RKO (cell line): ENCODE measurements around the gene RAB12.
A peak's percentile ranks its signal among the peaks of the same experiment; 100 is the strongest.
"Not testable (repeated sequence)": the region's sequence is repeated elsewhere in the genome, so short reads cannot be mapped to it uniquely, and the experiment has no call there.

ENCODE experiments used
- DNase-seq: peaks from one replicate; pipeline ENCODE4 v3.0.0-alpha.2; 2016; ENCODE audit warnings: low spot score

Gene RAB12

GRCh38 chr18:8611916-8612576 lies 2.8 kb downstream of the RAB12 start:
- no peak for DNase-seq

GRCh38 chr18:8614875-8615274 lies 5.6 kb downstream of the RAB12 start:
- no peak for DNase-seq

- peak; percentile 67 for DNase-seq
Measured at GRCh38 chr18:8615397-8616027, 6.3 kb downstream of the RAB12 start.

- no peak for DNase-seq
Measured at GRCh38 chr18:8616028-8616401, 6.8 kb downstream of the RAB12 start.

DNA sequence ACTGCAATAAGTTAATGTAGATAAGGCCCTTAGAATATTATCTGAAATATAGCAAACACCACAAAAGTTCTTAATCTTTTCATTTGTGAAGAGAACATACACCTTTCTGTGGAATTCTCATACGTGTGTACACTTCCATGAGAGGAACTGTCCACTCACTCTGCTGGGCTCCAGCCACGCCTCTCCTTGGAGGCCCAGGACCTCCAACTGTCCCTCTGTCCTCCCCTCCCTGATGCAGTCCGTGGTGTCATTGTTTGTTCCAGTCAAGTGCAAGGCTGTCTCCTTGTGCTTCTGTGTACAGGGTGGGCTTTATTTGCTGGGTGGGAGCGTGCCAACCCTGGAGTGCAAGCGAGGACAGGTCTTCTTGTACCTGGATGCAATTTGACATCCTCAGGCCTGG lies 8.7 kb downstream of the RAB12 start:
- DNase-seq = no peak

DNA sequence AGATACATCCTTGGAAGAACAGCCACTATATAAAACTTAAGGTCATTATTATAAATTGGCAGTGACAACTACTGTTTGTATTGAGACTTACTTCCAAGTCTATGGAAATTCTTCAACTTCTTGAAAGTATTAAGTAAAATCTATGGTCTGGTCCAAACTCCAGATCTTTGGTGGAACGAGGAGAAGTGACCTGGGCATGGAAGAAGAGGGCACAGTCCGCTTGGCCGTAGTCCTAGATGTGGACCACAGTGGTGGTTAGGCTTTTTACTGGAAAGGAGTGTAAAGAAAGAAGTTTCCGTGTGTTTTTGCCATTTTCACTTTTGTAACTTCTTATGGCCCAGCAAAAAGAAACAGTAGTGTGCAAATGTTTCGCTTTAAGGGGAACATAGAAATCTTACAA lies 9.8 kb downstream of the RAB12 start:
- no peak for DNase-seq

GRCh38 chr18:8619835-8620577 lies 10.8 kb downstream of the RAB12 start:
- no peak for DNase-seq

DNA sequence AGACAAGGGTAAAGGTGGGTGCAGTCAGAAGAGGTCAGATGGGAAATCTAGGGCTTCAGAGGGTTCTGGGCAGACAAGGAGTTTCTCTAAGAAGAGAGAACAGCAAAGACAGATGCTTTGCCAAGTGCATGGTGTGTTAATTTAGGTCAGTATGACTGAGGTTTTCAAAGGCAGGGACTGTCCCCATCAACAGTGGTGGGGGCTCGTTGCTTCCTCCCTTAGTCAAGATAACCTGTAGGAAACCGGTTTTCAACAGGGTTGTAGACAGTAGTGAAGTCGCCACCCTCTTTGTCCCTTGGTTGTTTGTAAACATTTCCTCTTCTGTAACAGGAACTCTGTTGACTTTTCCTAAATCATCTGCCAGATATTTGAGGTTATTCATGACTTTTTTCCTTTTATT lies 11.6 kb downstream of the RAB12 start:
- DNase-seq = no peak

- not testable (repeated sequence) for DNase-seq
Measured at GRCh38 chr18:8622625-8623024, 13.4 kb downstream of the RAB12 start.

DNA sequence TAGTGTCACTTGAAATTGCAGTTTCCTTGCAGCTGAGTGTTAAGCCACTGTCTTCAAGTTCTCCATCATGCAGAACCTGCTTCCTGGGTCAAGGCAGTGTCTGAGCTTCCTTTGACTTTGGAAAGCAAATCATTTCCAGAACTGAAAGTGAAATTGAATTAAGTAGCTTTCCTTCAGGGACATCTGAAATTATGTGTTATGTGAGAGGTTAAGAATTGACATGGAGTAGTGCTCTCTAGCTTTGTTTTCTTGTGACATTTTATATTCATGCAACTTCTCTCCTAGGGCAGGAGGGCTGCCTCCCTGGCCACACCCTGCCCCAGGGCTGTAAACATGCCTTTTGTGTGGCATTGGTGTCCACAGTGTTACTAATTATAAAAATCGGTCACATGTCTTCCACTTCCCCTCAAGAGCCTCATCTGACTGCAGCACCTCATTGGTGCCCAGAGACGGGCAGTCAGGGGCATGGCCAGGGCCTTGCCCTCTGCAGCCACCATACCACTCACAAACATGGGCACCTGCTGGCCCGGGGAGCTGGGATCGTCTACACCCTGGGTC lies 14.4 kb downstream of the RAB12 start:
- no peak for DNase-seq

DNA sequence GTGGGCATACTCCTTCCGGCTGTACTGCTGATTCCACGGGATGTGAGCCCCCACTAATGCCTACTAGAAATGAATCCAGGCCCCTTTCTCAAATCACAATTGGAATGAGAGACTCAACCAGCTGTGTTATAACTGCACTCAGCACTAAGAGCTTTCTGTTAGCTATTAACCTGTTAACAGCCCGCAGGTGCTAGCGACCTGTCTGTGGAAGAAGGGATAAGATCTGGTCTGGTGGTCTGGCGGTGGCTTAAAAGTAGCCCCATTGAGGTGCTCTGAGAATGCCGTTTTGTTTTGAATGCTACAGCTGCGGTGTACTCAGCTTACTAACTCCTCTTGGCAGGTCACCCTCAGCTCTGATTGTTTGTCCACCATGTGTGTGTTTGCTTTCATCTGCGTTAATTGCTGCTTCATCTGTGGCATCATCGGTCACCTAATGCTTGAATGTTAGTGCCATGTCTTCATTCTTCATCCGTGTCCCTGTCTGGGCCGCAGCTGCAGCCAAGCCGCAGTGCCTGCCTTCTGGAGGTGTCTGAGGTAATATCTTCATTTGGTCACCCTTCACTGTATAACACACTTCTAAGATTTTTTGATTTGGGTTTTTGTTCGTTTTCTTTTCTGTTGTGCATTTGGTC lies 16.3 kb downstream of the RAB12 start:
- DNase-seq = no peak

GRCh38 chr18:8626414-8627106 lies 17.3 kb downstream of the RAB12 start:
- DNase-seq = no peak

GRCh38 chr18:8627107-8627472 lies 17.9 kb downstream of the RAB12 start:
- DNase-seq = no peak

- DNase-seq = no peak
Measured at GRCh38 chr18:8627540-8627939, 18.3 kb downstream of the RAB12 start.

DNA sequence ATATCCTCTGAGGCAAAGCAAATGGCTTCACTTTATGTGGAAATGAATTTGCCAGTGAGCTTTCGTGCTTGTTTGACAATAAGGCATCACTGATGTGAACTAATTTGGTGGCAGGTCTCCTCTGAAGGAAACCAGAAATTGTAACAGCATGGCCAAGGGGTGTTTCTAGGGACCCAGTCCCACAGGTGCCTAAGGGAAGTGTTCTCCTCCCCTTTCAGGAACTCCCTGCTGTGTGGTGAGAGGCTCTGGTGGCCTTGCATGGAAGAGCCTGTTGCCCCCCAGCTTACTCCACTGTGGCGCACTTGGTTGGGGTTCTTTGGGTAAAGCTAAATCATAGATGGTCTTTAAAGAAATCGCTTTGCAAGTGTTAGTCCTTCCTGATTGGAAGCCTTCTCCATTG lies 20.4 kb downstream of the RAB12 start:
- DNase-seq = no peak

DNA sequence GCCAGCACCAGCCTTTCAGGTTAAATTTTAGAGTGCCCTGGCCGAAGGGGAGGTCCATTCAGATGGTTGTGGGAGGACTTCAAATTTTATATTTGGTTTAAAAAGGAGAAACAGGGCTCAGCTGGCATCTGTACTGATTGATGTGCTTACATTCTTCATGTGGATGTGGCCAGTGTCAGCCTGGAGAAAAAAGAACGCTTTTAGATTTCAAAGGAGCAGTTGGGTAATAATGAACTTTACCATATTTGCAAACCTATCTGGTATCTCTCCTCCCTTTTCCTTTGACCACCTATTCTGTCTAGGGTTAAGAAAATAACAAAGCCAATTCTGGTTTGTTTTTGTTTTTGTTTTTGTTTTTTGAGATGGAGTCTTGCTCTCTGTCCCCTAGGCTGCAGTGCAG lies 21.3 kb downstream of the RAB12 start:
- DNase-seq = no peak

- no peak for DNase-seq
Measured at GRCh38 chr18:8631265-8631664, 22.0 kb downstream of the RAB12 start.

DNA sequence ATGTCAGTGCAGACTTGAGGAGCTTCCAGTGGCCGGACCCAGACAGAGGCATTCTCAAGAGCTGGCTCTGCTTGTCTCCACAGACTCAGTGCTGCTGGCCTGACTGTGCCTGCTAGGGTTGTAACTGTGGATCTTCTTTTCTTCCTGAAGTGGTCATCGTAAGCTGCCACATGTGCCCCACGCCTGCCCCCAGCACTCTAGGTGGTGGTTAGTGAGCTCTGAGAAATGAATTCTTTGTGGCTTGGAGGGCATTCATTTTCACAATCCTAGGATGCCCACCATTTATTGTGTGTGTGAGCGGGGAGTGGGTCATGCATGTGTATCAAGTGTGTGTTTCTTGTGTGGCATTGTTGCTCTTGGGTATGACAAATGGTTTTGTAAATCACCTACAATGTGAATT lies 23.1 kb downstream of the RAB12 start:
- no peak for DNase-seq

- DNase-seq = no peak
Measured at GRCh38 chr18:8634508-8634907, 25.3 kb downstream of the RAB12 start.

DNA sequence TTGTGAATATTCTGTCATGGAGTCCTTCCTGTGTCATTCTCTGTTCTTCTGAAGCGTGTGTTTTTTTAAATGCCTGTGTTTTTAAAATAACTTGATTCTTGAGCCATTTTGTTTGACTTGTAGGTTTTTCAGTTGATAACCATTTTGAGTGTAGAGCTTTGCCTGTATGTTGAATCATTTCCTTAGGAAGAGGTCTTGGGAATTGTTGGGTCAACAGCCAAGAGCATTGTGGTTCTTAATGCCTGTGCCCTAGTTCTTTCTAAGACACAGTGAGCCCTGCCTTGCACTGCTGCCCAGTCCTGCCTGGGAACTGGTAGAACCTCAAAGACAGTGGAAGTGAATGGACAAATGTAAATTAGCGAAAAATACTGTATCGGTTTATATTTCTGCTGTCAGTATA lies 25.9 kb downstream of the RAB12 start:
- DNase-seq = no peak

- no peak for DNase-seq
Measured at GRCh38 chr18:8639762-8640161, 30.5 kb downstream of the RAB12 start.

- no peak for DNase-seq
Measured at GRCh38 chr18:8643326-8643878, 34.2 kb downstream of the RAB12 start.
